ENCODE measurements around the gene MTRR.

DNA sequence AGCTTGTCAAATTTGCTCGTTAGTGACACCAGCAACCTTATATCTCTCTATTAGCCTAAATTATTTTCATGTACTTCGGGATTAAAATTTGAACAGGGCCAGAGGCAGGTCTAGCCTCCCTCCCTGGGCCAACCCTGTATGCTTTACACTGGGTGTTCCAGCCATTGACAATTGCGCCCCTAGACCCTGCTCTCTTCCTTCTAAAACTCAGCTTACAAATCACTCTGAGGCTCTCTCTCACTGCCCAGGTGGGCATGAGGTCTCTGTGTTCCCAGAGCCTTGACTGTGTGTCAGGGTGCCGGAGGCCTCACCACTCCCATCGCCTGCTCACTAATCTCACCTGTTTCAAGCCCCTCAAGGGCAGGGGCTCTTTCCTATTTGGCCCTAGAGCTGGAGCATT, 11.6 kb upstream of the MTRR start:
- TF ChIP-seq, protein P1, sequence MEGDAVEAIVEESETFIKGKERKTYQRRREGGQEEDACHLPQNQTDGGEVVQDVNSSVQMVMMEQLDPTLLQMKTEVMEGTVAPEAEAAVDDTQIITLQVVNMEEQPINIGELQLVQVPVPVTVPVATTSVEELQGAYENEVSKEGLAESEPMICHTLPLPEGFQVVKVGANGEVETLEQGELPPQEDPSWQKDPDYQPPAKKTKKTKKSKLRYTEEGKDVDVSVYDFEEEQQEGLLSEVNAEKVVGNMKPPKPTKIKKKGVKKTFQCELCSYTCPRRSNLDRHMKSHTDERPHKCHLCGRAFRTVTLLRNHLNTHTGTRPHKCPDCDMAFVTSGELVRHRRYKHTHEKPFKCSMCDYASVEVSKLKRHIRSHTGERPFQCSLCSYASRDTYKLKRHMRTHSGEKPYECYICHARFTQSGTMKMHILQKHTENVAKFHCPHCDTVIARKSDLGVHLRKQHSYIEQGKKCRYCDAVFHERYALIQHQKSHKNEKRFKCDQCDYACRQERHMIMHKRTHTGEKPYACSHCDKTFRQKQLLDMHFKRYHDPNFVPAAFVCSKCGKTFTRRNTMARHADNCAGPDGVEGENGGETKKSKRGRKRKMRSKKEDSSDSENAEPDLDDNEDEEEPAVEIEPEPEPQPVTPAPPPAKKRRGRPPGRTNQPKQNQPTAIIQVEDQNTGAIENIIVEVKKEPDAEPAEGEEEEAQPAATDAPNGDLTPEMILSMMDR (conservative IDR thresholded peaks at IDR 0.05; ENCODE audit: low read depth, low read length): no peak
- no peak for TF ChIP-seq EZH2 (IDR thresholded peaks at IDR 0.05; ENCODE audit: low read length, unreplicated experiment)
